OCI-LY7 (cell line): ENCODE results near the gene CACNA2D2. TPM values are rescaled to one million over a fixed set of nuclear protein-coding genes. Genes with fewer than 3 reads are reported as not detected.

Experiments
- BruUV-seq: library from RNA; stranded (reverse); fragments of 400-500 nt; replicated peaks from 2 replicates; lab custom pipeline; 2021; lab: Mats Ljungman, UMichigan
- CTCF ChIA-PET: fragments of 300-600 bp; sonication (Branson Sonifier 250); formaldehyde crosslinking; loops from one replicate; lab custom pipeline; 2022; ENCODE audit warnings: antibody characterized with exemption; ENCODE audit not compliant: unreplicated experiment; lab: Charles Lee
- POLR2A ChIA-PET: fragments of 300-600 bp; sonication (Branson Sonifier 250); formaldehyde crosslinking; loops from one replicate; lab custom pipeline; 2022; ENCODE audit warnings: antibody characterized with exemption; lab: Charles Lee
- DNase-seq: peaks from one replicate; pipeline ENCODE4 v3.0.0-alpha.2; 2015; ENCODE audit warnings: low spot score
- H2AFZ ChIP-seq: fragments of 200-600 bp; sonication (generic), shearing (Covaris generic); 2 replicates; pipeline ENCODE4 v1.6.1; 2014; ENCODE audit warnings: mild to moderate bottlenecking, antibody characterized with exemption, low read length, moderate library complexity
- H3K27ac ChIP-seq: fragments of 200-600 bp; sonication (generic); 2 replicates; pipeline ENCODE4 v1.5.1; 2014; ENCODE audit warnings: mixed run types, low read depth, mild to moderate bottlenecking, moderate library complexity, low read length, inconsistent platforms; ENCODE audit not compliant: poor library complexity, severe bottlenecking
- H3K36me3 ChIP-seq: fragments of 200-600 bp; sonication (generic); 2 replicates; pipeline ENCODE4 v1.6.1; 2014; ENCODE audit warnings: mild to moderate bottlenecking, antibody characterized with exemption, low read length, moderate library complexity, mixed read lengths; ENCODE audit not compliant: insufficient read depth
- H3K4me1 ChIP-seq: fragments of 200-600 bp; sonication (generic); 2 replicates; pipeline ENCODE4 v1.5.1; 2014; ENCODE audit warnings: mild to moderate bottlenecking, low read length; ENCODE audit not compliant: insufficient read depth, poor library complexity, severe bottlenecking
- H3K4me2 ChIP-seq: fragments of 200-600 bp; sonication (generic); 2 replicates; pipeline ENCODE4 v1.6.1; 2014; ENCODE audit warnings: mild to moderate bottlenecking, low read length
- H3K4me3 ChIP-seq: fragments of 200-600 bp; sonication (generic); 2 replicates; pipeline ENCODE4 v1.5.1; 2014; ENCODE audit warnings: mild to moderate bottlenecking, low read depth, low read length; ENCODE audit not compliant: poor library complexity, severe bottlenecking
- H3K79me2 ChIP-seq: fragments of 200-600 bp; sonication (generic); 2 replicates; pipeline ENCODE4 v1.6.1; 2016; ENCODE audit warnings: low read depth, mild to moderate bottlenecking, low read length, moderate library complexity, mixed read lengths; ENCODE audit not compliant: insufficient read depth
- H3K9me2 ChIP-seq: fragments of 200-600 bp; sonication (generic); 2 replicates; pipeline ENCODE4 v1.6.1; 2016; ENCODE audit warnings: mild to moderate bottlenecking, low read length, mixed read lengths; ENCODE audit not compliant: insufficient read depth
- H3K9me3 ChIP-seq: fragments of 200-600 bp; sonication (generic); 2 replicates; pipeline ENCODE4 v1.6.1; 2014; ENCODE audit warnings: mild to moderate bottlenecking, mixed run types, low read length, mixed read lengths
- H4K20me1 ChIP-seq: fragments of 200-600 bp; sonication (generic); 2 replicates; pipeline ENCODE4 v1.6.1; 2014; ENCODE audit warnings: mild to moderate bottlenecking, antibody characterized with exemption, low read length, moderate library complexity, mixed read lengths; ENCODE audit not compliant: insufficient read depth
- EZH2phosphoT487 ChIP-seq: fragments of 200-600 bp; sonication (generic); IDR thresholded peaks from 2 replicates; pipeline ENCODE4 v1.6.1; 2018; ENCODE audit warnings: low read depth, borderline replicate concordance, mild to moderate bottlenecking, mixed run types, antibody characterized with exemption, low read length, moderate library complexity, mixed read lengths
- intact Hi-C: fragments of 100-400 bp; cut with micrococcal nuclease; formaldehyde crosslinking; loops from one replicate; pipeline ENCODE4 v1.10.0; 2022; ENCODE audit not compliant: unreplicated experiment
- total RNA-seq, 2 experiments: library from RNA; depleted of rRNA in 1 of 2; stranded (reverse); fragments of >200 nt in 1 of 2; shearing (Covaris generic) in 1 of 2; gene quantifications; 2 replicates each; pipeline ENCODE4 v1.2.3, GENCODE V29; 2014 to 2022
- TF ChIP-seq, protein P1 (sequence below): fragments of 200-600 bp; sonication (generic); conservative IDR thresholded peaks from 2 replicates; pipeline ENCODE4 v1.5.1; 2014; ENCODE audit warnings: mild to moderate bottlenecking, antibody characterized with exemption, low read length, moderate library complexity, mixed read lengths

Gene CACNA2D2
- total RNA-seq, 2 experiments from 2014 or later = 0.09 to 0.21 TPM

DNA sequence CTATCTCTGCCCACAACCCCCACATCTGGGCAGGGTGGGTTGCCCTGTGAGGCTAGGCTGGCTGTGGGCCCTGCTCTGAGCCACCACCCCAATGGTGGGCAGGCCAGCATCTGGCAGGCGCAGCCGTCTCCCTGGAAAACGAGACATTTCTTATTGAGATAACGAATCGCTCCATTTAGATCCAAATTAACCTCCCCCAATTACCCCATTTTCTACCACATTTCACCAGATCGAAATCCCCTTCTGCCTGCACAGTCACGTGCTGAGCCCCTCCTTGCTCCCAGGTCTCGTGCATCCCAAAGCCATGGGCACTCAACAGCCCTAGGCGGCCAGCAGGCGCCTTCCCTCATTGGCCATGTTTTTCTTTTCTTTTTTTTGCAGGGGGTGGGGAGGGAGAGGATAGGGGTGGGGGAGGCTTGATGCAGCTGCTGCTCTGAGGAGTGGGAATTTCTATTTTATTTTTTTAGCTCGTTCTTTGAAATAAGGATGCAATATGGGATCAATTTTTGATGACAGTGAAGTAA, 91.1 kb downstream of the CACNA2D2 start:
- POLR2A ChIA-PET = no interaction called here
- Histone ChIP-seq H3K79me2 (no peaks in the 10 kb centered on the region), H3K27ac (no peak overlapping the region), H3K4me3 (no peak overlapping the region), H3K9me3 (no peaks in the 10 kb centered on the region), H2AFZ (no peak overlapping the region), H3K4me2 (no peak overlapping the region), H3K9me2 (no peaks in the 10 kb centered on the region), H3K36me3 (no peaks in the 10 kb centered on the region), H4K20me1 (no peaks in the 10 kb centered on the region), H3K4me1 (no peaks in the 10 kb centered on the region)
- no peak for TF ChIP-seq EZH2phosphoT487
- TF ChIP-seq, protein P1, sequence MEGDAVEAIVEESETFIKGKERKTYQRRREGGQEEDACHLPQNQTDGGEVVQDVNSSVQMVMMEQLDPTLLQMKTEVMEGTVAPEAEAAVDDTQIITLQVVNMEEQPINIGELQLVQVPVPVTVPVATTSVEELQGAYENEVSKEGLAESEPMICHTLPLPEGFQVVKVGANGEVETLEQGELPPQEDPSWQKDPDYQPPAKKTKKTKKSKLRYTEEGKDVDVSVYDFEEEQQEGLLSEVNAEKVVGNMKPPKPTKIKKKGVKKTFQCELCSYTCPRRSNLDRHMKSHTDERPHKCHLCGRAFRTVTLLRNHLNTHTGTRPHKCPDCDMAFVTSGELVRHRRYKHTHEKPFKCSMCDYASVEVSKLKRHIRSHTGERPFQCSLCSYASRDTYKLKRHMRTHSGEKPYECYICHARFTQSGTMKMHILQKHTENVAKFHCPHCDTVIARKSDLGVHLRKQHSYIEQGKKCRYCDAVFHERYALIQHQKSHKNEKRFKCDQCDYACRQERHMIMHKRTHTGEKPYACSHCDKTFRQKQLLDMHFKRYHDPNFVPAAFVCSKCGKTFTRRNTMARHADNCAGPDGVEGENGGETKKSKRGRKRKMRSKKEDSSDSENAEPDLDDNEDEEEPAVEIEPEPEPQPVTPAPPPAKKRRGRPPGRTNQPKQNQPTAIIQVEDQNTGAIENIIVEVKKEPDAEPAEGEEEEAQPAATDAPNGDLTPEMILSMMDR = no peak
- DNase-seq = no peak
- CTCF ChIA-PET = no interaction called here
- BruUV-seq = no TSS peak
- intact Hi-C loops = no loop called here

DNA sequence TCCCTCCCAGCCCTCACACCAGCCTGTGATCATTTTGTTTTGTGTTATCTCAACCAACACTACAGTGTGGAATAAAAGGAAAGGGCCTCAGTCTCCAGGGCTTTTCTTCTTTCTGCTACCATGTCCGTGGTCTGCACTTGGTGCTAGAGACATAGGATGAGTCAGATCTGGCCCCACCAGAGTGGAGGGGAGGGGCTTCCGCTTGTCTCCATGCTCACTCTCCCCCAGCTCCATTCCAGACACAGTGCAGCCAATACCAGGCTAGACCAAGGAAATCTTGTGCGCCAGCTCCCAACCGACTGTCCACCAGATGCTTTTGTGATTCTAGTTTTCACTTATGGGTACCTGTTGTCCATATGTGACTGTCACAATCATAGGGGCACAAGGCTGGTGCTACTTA, 92.2 kb downstream of the CACNA2D2 start:
- no peaks in the 10 kb centered on the region for H3K9me3 ChIP-seq
- no peak for TF ChIP-seq EZH2phosphoT487
- TF ChIP-seq, protein P1 = no peak
- BruUV-seq = no TSS peak
- ChIA-PET POLR2A (no interaction called here), CTCF (interaction anchor here (0.6 kb wide), 1 partner anchor 1289 kb away, joined by 3 read pairs; no protein-coding TSS in a partner anchor)
- H3K79me2 ChIP-seq = no peaks in the 10 kb centered on the region
- H3K9me2 ChIP-seq = no peaks in the 10 kb centered on the region
- no peak overlapping the region for H3K4me3 ChIP-seq
- intact Hi-C loops = no loop called here
- DNase-seq = no peak
- H3K27ac ChIP-seq = no peak overlapping the region
- no peaks in the 10 kb centered on the region for H3K36me3 ChIP-seq
- no peak overlapping the region for H3K4me2 ChIP-seq
- no peaks in the 10 kb centered on the region for H3K4me1 ChIP-seq
- H4K20me1 ChIP-seq = no peaks in the 10 kb centered on the region
- no peak overlapping the region for H2AFZ ChIP-seq

DNA sequence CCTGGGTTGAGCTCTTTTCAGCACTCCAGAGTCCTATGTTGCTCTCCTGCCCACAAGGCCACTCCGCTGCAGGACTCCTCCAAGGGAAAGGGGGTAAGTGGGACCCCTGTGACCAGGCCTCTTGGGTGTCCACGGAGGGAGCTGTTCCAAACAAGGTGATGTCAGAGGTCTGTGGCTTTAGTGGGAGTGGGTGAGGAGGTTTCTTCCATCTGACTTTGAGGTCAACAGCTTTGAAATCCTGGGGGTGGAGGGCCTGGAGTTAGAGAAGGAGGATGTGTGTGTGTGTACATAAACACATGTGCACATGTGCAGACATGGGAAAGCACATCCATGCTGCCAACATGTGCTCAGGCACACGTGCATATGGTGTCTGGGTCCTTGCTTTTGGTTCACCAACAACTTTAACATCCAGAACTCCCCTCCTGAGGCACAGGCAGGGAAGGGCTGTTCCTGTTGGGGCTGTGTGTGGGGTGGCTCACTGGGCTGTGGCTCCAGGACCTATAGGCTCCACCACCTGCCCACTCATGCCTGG, 92.8 kb downstream of the CACNA2D2 start:
- H3K27ac ChIP-seq = no peak overlapping the region
- POLR2A ChIA-PET = no interaction called here
- no TSS peak for BruUV-seq
- H3K36me3 ChIP-seq = no peaks in the 10 kb centered on the region
- no peak overlapping the region for H3K4me2 ChIP-seq
- H3K9me3 ChIP-seq = no peaks in the 10 kb centered on the region
- no peaks in the 10 kb centered on the region for H3K79me2 ChIP-seq
- CTCF ChIA-PET = no interaction called here
- DNase-seq = no peak
- H3K4me3 ChIP-seq = no peak overlapping the region
- H2AFZ ChIP-seq = no peak overlapping the region
- H3K9me2 ChIP-seq = no peaks in the 10 kb centered on the region
- no peaks in the 10 kb centered on the region for H4K20me1 ChIP-seq
- H3K4me1 ChIP-seq = no peaks in the 10 kb centered on the region
- intact Hi-C loops = no loop called here
- TF ChIP-seq EZH2phosphoT487 = no peak
- TF ChIP-seq, protein P1 = no peak
